Measurements from ENCODE around the gene DCC.

Gene DCC

DNA sequence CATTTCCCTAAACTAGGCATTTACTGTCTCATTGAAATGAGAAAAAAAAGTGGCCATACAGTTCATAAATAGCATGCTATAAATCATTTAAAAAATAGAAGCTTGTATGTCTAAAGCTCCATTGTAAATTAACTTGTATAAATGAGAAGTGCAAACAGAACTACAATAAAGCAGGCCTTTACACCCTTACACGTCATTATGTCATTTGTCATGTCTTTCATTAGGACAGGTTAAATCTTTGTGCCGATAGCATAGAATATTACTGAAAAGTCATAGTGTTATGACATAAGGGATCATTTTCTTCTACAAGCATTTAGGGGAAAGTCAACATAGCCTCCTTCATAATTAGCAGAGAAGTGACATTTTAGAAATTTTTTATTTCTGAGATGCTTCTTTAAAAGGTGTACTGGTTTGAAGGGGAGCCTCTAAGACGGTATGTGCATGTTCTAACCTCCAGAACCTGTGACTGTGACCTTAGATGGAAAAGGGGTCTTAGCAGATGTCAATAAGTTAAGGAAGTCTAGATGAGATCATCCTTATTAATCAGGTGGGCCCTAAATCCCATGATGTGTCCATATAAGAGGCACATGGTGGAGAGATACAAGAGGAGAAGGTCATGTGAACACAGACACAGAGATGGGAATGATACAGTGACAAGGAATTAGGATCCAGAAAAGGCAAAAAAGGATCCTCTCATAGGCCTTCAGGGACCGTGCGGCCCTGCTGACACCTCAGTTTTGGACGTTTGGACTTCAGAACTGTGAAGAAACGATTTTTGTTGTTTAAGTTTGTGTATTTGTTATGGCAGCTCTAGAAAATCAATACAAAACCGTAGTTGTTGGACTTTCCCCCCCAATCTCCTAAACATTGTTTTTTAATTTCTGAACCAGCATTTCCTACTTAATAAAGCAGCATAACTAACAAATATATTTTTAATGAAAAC is 1020.8 kb downstream of the DCC start:
- Histone ChIP-seq H3K36me3 (no peaks in the 10 kb centered on the region), H3K4me1 (no peaks in the 10 kb centered on the region), H3K27ac (no peak overlapping the region), H3K4me3 (no peak overlapping the region), H3K9me3 (no peaks in the 10 kb centered on the region), H3K27me3 (no peaks in the 10 kb centered on the region)
- TF ChIP-seq, protein P1, sequence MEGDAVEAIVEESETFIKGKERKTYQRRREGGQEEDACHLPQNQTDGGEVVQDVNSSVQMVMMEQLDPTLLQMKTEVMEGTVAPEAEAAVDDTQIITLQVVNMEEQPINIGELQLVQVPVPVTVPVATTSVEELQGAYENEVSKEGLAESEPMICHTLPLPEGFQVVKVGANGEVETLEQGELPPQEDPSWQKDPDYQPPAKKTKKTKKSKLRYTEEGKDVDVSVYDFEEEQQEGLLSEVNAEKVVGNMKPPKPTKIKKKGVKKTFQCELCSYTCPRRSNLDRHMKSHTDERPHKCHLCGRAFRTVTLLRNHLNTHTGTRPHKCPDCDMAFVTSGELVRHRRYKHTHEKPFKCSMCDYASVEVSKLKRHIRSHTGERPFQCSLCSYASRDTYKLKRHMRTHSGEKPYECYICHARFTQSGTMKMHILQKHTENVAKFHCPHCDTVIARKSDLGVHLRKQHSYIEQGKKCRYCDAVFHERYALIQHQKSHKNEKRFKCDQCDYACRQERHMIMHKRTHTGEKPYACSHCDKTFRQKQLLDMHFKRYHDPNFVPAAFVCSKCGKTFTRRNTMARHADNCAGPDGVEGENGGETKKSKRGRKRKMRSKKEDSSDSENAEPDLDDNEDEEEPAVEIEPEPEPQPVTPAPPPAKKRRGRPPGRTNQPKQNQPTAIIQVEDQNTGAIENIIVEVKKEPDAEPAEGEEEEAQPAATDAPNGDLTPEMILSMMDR (IDR thresholded peaks at IDR 0.05) = no peak
- intact Hi-C loops (cut with DNase I; ENCODE audit: low total_unique reads) = no loop called here
- no peak for DNase-seq

DNA sequence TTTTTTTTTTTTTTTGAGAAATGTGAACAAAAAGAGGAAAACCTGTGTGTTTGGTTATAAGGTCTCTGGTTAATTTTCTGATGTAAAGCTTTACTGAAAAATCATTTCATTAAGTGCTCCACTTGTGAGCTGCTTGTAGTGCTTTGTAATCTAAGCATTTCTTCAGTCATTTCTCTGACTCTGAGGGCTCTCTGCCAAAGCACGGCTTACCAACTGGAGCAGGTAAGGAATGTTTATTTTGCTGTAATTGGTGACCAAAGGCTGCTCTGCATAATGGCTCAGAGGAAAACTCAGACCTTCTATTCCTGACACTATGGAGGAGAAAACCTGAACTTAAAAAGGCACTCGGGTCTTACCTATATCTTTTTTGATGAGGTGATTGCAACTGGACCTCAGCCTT is 1035.6 kb downstream of the DCC start:
- no peak overlapping the region for H3K4me3 ChIP-seq
- no peaks in the 10 kb centered on the region for H3K9me3 ChIP-seq
- intact Hi-C loops (cut with DNase I; ENCODE audit: low total_unique reads) = no loop called here
- H3K27ac ChIP-seq = no peak overlapping the region
- TF ChIP-seq, protein P1 (IDR thresholded peaks at IDR 0.05) = no peak
- no peak for DNase-seq
- no peaks in the 10 kb centered on the region for H3K36me3 ChIP-seq
- H3K4me1 ChIP-seq = no peaks in the 10 kb centered on the region
- no peaks in the 10 kb centered on the region for H3K27me3 ChIP-seq

DNA sequence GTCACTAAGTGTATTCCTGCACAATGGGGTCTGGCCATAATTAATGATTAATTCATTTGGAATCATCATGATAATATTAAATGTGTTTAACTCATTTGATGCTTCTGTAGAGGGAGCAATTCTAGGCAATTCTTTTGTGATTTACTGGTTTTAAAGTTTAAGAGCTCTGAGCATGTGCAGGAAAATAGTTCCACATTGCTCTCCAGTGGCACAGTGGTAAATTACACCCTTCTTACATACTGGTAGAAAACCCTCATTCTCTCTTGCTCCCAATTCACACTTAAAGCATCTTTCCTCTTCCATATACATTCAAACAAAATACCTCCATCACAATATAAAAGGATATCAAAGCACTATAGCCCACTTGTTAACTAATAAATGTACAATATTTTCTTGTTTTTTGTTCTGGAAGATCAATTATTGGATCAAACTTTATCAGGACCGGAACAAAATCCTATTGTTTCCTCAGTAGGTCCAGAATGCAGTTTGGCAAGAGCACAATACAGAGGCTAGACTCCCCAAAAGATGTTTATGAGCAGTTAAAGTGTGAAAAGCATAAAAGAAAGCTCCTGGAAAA is 1040.2 kb downstream of the DCC start:
- Histone ChIP-seq H3K4me3 (no peak overlapping the region), H3K4me1 (no peaks in the 10 kb centered on the region), H3K36me3 (no peaks in the 10 kb centered on the region), H3K27me3 (no peaks in the 10 kb centered on the region), H3K9me3 (no peaks in the 10 kb centered on the region), H3K27ac (no peak overlapping the region)
- DNase-seq = no peak
- TF ChIP-seq, protein P1 (IDR thresholded peaks at IDR 0.05) = peak; percentile 18 to 20
- intact Hi-C loops (cut with DNase I; ENCODE audit: low total_unique reads) = no loop called here

DNA sequence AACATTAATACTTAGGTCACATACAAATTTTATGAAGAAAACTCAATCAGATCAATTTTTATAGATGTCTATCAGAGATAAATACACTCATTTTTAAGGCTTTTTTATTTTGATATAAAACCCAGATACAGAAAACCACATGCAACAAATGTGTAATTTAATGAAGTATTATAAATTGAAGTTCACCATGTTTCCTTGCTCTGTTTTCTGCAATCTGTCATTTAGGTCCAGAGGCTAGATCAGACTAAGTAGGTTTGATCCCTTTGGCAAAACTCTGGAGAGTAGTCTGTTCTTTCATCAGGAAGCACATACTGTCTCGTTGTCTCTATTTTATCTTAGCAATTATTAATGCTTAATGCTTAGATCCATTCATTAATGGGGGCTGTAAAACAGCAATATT is 1042.9 kb downstream of the DCC start:
- TF ChIP-seq, protein P1 (IDR thresholded peaks at IDR 0.05) = no peak
- intact Hi-C loops (cut with DNase I; ENCODE audit: low total_unique reads) = no loop called here

DNA sequence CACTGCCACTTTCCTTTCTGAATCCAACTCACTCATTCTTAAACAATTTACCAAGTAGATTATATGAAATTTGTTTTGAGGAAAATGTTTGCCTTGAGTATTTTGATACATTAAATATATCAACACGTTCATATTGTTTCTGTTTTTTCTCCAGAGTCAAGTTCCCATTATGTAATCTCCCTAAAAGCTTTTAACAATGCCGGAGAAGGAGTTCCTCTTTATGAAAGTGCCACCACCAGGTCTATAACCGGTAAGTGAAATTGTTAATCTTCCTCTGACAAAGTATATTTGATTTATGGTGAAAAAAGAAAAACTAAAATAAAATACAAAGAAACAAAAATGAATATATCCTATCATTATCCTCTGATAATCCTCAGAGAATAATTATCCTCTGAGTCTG is 1045.9 kb downstream of the DCC start:
- TF ChIP-seq, protein P1 (IDR thresholded peaks at IDR 0.05) = no peak
- intact Hi-C loops (cut with DNase I; ENCODE audit: low total_unique reads) = no loop called here
- no peaks in the 10 kb centered on the region for H3K36me3 ChIP-seq
- no peak overlapping the region for H3K4me3 ChIP-seq
- no peak overlapping the region for H3K27ac ChIP-seq
- H3K27me3 ChIP-seq = no peaks in the 10 kb centered on the region
- no peaks in the 10 kb centered on the region for H3K4me1 ChIP-seq
- DNase-seq = no peak
- H3K9me3 ChIP-seq = no peaks in the 10 kb centered on the region

More for the DNA sequence above, 1042.9 kb downstream of the DCC start:
- Histone ChIP-seq H3K4me3 (no peak overlapping the region), H3K9me3 (no peaks in the 10 kb centered on the region), H3K27ac (no peak overlapping the region), H3K4me1 (no peaks in the 10 kb centered on the region), H3K27me3 (no peaks in the 10 kb centered on the region), H3K36me3 (no peaks in the 10 kb centered on the region)
- DNase-seq = no peak

Data from tibial artery (tissue), 4 donors.